ENCODE measurements around the gene AMZ1. TPM values are rescaled to one million over a fixed set of nuclear protein-coding genes. Genes with fewer than 3 reads are reported as not detected.

Gene AMZ1
- total RNA-seq, 1 donor from 2014 or later, result not detected

- no peak for DNase-seq (ENCODE audit: low spot score in 2 of 2)
- Histone ChIP-seq H3K9me3 (no peaks in the 10 kb centered on the region), H3K36me3 (no peaks in the 10 kb centered on the region), H3K27me3 (no peaks in the 10 kb centered on the region), H3K4me1 (peaks cover 24 to 45% of the 10 kb centered on the region in 2 donors), H3K4me3 (peak overlapping the region; percentile 39 to 56), H3K27ac (peak overlapping the region; percentile 72 to 80)
- intact Hi-C loops (cut with DNase I), result loop anchor here (1.0 to 10.0 kb wide), 3 partner anchors 10 to 156 kb away; partner anchors contain the start of gene TTYH3
- TF ChIP-seq CTCF (IDR thresholded peaks at IDR 0.05), result no peak
These were observed 47.1 kb upstream of the AMZ1 start for GRCh38 chr7:2640846-2641316.

DNA sequence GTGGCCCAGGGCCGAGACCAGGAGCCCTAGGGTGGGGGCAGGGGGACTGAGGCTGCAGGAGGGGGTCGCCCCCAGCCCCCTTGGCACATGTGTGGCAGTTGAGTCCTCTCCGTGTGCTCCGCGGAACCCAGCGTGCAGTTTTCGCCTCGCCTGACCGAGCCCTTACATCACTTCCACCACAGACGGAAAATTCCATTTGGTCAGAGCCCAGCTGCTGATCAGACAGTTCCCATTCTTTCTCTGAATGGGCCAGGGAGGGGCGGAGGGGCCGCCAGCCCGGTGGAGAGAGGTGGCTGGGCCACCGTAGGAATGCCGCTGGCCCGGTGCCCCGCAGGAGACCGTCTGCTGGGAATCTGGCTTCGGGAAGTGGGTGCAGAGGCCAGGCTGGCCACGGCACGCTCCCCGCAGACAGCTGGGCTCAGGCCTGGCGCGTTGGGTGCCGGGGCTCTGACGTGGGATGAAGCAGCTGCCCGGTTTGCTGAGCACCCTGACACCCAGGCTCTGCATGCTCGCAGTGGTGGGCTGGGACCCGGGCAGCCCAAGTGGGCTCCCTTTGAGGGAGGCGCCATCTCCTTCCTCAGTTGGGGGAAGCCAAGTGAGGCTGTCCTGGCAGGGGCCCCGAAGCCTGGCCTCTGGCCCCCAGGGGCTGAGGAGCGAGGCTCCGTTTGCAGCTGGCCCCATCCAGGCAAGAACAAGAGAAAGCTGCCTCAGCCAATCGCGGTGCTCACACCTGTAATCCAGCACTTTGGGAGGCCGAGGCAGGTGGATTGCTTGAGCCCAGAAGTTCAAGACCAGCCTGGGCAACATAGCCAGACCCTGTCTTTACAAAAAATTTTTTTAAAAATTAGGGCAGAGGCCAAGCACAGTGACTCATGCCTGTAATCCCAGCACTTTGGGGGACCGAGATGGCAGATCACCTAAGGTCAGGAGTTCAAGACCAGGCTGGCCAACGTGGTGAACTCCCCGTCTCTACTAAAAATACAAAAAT lies 46.3 kb upstream of the AMZ1 start:
- no peak for TF ChIP-seq CTCF (IDR thresholded peaks at IDR 0.05)
- Histone ChIP-seq H3K4me3 (peak overlapping the region; percentile 39 to 56), H3K36me3 (peaks cover 0 to under 1% of the 10 kb centered on the region in 2 donors), H3K27me3 (no peaks in the 10 kb centered on the region), H3K9me3 (no peaks in the 10 kb centered on the region), H3K4me1 (peaks cover 24 to 41% of the 10 kb centered on the region in 2 donors), H3K27ac (peak overlapping the region; percentile 72 to 80)
- peak; percentile 88 to 95 for DNase-seq (ENCODE audit: low spot score in 2 of 2)
- intact Hi-C loops (cut with DNase I), result loop anchor here (1.0 to 10.0 kb wide), 3 partner anchors 10 to 157 kb away; partner anchors contain the start of gene TTYH3

GRCh38 chr7:2643386-2644219 lies 44.4 kb upstream of the AMZ1 start:
- no peak overlapping the region for H3K4me3 ChIP-seq
- peaks cover 16 to 19% of the 10 kb centered on the region in 2 donors for H3K36me3 ChIP-seq
- DNase-seq (ENCODE audit: low spot score in 2 of 2), result no peak
- H3K9me3 ChIP-seq, result no peaks in the 10 kb centered on the region
- no peak for TF ChIP-seq CTCF (IDR thresholded peaks at IDR 0.05)
- intact Hi-C loops (cut with DNase I), result loop anchor here (10.0 kb wide), 1 partner anchor 159 kb away; no protein-coding TSS in a partner anchor
- no peaks in the 10 kb centered on the region for H3K27me3 ChIP-seq
- H3K4me1 ChIP-seq, result peaks cover 20 to 30% of the 10 kb centered on the region in 2 donors
- no peak overlapping the region for H3K27ac ChIP-seq

DNA sequence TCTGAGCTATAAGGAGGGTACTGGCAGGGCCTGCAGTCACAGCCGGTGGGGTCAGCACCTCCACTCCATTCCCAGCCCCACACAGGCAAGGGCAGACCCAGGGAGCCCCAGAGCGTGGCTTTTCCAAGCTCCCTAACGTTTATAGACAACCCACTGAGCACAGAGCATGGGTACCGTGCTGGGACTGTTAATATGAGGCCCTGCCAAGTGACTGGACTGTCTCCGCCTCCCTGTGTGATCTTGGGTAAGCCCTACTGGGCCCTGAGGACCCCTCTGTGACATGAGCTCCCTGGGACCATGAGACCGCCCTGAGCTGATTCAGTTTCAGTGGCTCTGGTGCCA lies 43.8 kb upstream of the AMZ1 start:
- Histone ChIP-seq H3K27me3 (no peaks in the 10 kb centered on the region), H3K4me1 (peaks cover 15 to 24% of the 10 kb centered on the region in 2 donors), H3K36me3 (peaks cover 19 to 24% of the 10 kb centered on the region in 2 donors), H3K27ac (no peak overlapping the region), H3K9me3 (no peaks in the 10 kb centered on the region), H3K4me3 (no peak overlapping the region)
- no peak for TF ChIP-seq CTCF (IDR thresholded peaks at IDR 0.05)
- intact Hi-C loops (cut with DNase I), result loop anchor here (10.0 kb wide), 1 partner anchor 159 kb away; no protein-coding TSS in a partner anchor
- DNase-seq (ENCODE audit: low spot score in 2 of 2), result no peak

DNA sequence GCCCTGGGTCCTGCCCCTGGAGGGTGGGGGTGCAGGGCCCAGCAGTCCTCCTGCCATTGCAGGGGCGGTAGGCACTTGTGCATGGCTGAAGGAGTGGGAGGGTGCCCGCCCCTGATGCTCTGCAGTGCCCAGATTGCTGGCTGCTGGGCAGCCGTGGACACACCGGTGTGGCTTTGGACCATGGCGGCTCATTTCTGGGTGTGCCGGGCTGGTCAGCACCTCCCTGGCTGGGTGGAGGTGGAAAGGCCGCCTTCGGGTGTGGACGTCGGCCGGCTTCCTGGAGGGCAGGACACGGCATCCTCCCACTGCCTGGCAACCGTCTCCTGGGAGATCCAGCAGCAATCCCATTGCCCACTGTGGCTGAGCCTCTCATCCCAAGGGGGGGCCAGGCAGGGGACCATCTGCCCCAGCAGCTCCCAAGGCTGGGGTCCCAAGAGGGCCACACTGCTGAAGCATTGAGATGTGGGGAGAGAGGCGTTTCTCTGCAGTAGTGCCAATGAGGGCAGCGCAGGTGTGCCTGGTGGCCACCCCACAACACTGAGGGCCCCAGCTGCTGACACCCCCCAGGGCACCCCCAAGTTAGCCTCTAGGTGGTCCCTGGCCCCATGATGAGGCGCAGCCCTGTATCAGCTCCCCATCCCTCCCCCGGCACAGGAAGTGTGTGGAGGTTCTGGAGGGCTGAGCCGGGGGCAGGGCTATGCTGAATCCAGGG lies 43.3 kb upstream of the AMZ1 start:
- H3K27ac ChIP-seq, result no peak overlapping the region
- H3K36me3 ChIP-seq, result peaks cover 25 to 28% of the 10 kb centered on the region in 2 donors
- intact Hi-C loops (cut with DNase I), result loop anchor here (10.0 kb wide), 1 partner anchor 160 kb away; no protein-coding TSS in a partner anchor
- H3K4me3 ChIP-seq, result no peak overlapping the region
- TF ChIP-seq CTCF (IDR thresholded peaks at IDR 0.05), result no peak
- DNase-seq (ENCODE audit: low spot score in 2 of 2), result no peak
- H3K27me3 ChIP-seq, result no peaks in the 10 kb centered on the region
- no peaks in the 10 kb centered on the region for H3K9me3 ChIP-seq
- peaks cover 11 to 18% of the 10 kb centered on the region in 2 donors for H3K4me1 ChIP-seq
